DOHH2 (cell line): ENCODE data around the gene FBLN2.

Experiments used
- H3F3A ChIP-seq: fragments of 200-600 bp; sonication (generic), shearing (Covaris generic); 2 replicates; pipeline ENCODE4 v1.6.0; 2016; ENCODE audit warnings: antibody characterized with exemption, mild to moderate bottlenecking; ENCODE audit not compliant: control insufficient read depth, insufficient read depth
- H3K27ac ChIP-seq: fragments of 200-600 bp; sonication (generic); 2 replicates; pipeline ENCODE4 v1.5.1; 2014; ENCODE audit warnings: low read depth, mild to moderate bottlenecking, low read length, moderate library complexity
- H3K27me3 ChIP-seq: fragments of 200-600 bp; sonication (generic); 2 replicates; pipeline ENCODE4 v1.6.1; 2014; ENCODE audit warnings: mild to moderate bottlenecking, low read length, mixed read lengths; ENCODE audit not compliant: control insufficient read depth
- H3K36me3 ChIP-seq: fragments of 200-600 bp; sonication (generic); 2 replicates; pipeline ENCODE4 v1.6.1; 2014; ENCODE audit warnings: mild to moderate bottlenecking, low read length, moderate library complexity, mixed read lengths; ENCODE audit not compliant: control insufficient read depth
- H3K4me1 ChIP-seq: fragments of 200-600 bp; sonication (generic); 2 replicates; pipeline ENCODE4 v1.6.1; 2014; ENCODE audit warnings: mild to moderate bottlenecking, low read length, mixed read lengths; ENCODE audit not compliant: control insufficient read depth
- H3K4me2 ChIP-seq: fragments of 200-600 bp; sonication (generic); 2 replicates; pipeline ENCODE4 v1.6.0; 2014; ENCODE audit warnings: mild to moderate bottlenecking, low read length, moderate library complexity
- H3K4me3 ChIP-seq: fragments of 200-600 bp; sonication (generic); 2 replicates; pipeline ENCODE4 v1.5.1; 2014; ENCODE audit warnings: mild to moderate bottlenecking, low read length, mixed read lengths
- H3K79me2 ChIP-seq: fragments of 200-600 bp; sonication (generic); 2 replicates; pipeline ENCODE4 v1.6.1; 2014; ENCODE audit warnings: mild to moderate bottlenecking, low read length, mixed read lengths; ENCODE audit not compliant: control insufficient read depth
- H3K9me2 ChIP-seq: fragments of 200-600 bp; sonication (generic); replicated peaks from 2 replicates; pipeline ENCODE4 v1.6.1; 2014; ENCODE audit warnings: mild to moderate bottlenecking, low read length, mixed read lengths; ENCODE audit not compliant: control insufficient read depth
- H3K9me3 ChIP-seq: fragments of 200-600 bp; sonication (generic); 2 replicates; pipeline ENCODE4 v1.6.1; 2014; ENCODE audit warnings: antibody characterized with exemption, low read length, mixed read lengths; ENCODE audit not compliant: control insufficient read depth, insufficient read depth
- H4K20me1 ChIP-seq: fragments of 200-600 bp; sonication (generic); 2 replicates; pipeline ENCODE4 v1.6.0; 2014; ENCODE audit warnings: low read depth, mild to moderate bottlenecking, antibody characterized with exemption, low read length, moderate library complexity; ENCODE audit not compliant: control insufficient read depth, insufficient read depth
- EZH2phosphoT487 ChIP-seq: fragments of 200-600 bp; sonication (generic); IDR thresholded peaks from 2 replicates; pipeline ENCODE4 v1.6.1; 2017; ENCODE audit warnings: borderline replicate concordance, mild to moderate bottlenecking, antibody characterized with exemption, low read length, moderate library complexity, mixed read lengths
- TF ChIP-seq, protein P1 (sequence below): fragments of 200-600 bp; sonication (generic); IDR thresholded peaks from one replicate; pipeline ENCODE4 v1.5.1; 2014; ENCODE audit warnings: antibody characterized with exemption, mild to moderate bottlenecking, low read depth, low read length; ENCODE audit not compliant: poor library complexity, severe bottlenecking

The FBLN2 gene

DNA sequence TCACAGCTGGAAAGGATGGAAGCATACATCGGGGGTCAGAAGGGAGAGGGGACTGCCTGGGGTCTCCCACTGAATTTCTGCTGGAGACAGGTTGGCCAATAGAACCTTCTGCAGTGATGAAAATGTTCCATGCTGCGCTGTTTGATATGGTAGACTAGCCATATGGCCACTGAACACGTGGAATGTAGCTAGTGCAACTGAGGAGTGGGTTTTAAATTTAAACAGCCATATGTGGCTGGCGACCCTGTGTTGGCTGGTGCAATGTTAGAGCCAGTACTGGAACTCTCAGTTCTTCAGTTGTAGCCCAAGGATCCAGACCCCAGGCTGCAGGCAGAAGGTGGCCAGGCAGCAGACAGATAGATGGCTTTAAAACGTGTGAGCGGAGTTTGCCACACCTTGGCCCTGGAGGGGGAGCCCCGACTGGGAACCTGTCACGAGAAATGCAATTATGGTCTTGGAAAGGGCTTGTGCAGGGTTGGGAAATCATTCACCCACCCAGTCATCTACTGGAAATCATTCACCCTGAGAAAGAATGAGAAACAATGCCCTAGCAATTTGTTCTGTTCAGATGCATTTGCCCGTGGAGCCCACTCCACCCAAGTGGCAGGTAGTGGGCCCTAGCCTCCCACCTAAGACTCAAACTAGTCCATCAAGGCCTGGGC is 127.6 kb downstream of the FBLN2 start:
- no peaks in the 10 kb centered on the region for H3K9me2 ChIP-seq
- H3K27ac ChIP-seq: no peak overlapping the region
- H3K27me3 ChIP-seq: no peaks in the 10 kb centered on the region
- H3K36me3 ChIP-seq: no peaks in the 10 kb centered on the region
- H3F3A ChIP-seq: no peaks in the 10 kb centered on the region
- no peaks in the 10 kb centered on the region for H4K20me1 ChIP-seq
- H3K4me1 ChIP-seq: no peaks in the 10 kb centered on the region
- H3K9me3 ChIP-seq: no peaks in the 10 kb centered on the region
- TF ChIP-seq EZH2phosphoT487: no peak
- TF ChIP-seq, protein P1, sequence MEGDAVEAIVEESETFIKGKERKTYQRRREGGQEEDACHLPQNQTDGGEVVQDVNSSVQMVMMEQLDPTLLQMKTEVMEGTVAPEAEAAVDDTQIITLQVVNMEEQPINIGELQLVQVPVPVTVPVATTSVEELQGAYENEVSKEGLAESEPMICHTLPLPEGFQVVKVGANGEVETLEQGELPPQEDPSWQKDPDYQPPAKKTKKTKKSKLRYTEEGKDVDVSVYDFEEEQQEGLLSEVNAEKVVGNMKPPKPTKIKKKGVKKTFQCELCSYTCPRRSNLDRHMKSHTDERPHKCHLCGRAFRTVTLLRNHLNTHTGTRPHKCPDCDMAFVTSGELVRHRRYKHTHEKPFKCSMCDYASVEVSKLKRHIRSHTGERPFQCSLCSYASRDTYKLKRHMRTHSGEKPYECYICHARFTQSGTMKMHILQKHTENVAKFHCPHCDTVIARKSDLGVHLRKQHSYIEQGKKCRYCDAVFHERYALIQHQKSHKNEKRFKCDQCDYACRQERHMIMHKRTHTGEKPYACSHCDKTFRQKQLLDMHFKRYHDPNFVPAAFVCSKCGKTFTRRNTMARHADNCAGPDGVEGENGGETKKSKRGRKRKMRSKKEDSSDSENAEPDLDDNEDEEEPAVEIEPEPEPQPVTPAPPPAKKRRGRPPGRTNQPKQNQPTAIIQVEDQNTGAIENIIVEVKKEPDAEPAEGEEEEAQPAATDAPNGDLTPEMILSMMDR: no peak
- H3K4me2 ChIP-seq: no peak overlapping the region
- H3K4me3 ChIP-seq: no peak overlapping the region
- no peaks in the 10 kb centered on the region for H3K79me2 ChIP-seq

DNA sequence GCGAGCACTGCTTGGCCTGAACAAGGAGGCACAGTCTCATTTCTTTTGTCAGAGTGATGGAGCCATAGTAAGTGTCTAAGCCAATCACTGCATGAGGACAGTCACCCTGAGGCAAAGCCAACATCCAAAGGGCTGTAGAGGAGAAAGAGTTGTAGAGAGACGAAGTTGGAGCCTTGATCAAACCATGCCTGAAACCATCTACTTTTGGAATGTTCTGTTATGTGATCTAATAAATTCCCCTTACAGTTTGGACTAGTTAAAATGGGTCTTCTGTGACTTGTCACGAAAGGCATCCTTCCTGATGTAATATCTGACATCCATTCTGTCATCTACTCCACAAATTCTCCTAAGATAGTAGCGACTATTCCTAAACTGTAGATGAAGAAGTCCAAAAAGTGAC is 128.3 kb downstream of the FBLN2 start:
- no peaks in the 10 kb centered on the region for H3K4me1 ChIP-seq
- no peak overlapping the region for H3K27ac ChIP-seq
- no peaks in the 10 kb centered on the region for H3K9me2 ChIP-seq
- H3K27me3 ChIP-seq: no peaks in the 10 kb centered on the region
- H4K20me1 ChIP-seq: no peaks in the 10 kb centered on the region
- no peaks in the 10 kb centered on the region for H3F3A ChIP-seq
- H3K79me2 ChIP-seq: no peaks in the 10 kb centered on the region
- H3K4me3 ChIP-seq: no peak overlapping the region
- no peak overlapping the region for H3K4me2 ChIP-seq
- no peaks in the 10 kb centered on the region for H3K36me3 ChIP-seq
- TF ChIP-seq EZH2phosphoT487: no peak
- TF ChIP-seq, protein P1: no peak
- H3K9me3 ChIP-seq: no peaks in the 10 kb centered on the region

DNA sequence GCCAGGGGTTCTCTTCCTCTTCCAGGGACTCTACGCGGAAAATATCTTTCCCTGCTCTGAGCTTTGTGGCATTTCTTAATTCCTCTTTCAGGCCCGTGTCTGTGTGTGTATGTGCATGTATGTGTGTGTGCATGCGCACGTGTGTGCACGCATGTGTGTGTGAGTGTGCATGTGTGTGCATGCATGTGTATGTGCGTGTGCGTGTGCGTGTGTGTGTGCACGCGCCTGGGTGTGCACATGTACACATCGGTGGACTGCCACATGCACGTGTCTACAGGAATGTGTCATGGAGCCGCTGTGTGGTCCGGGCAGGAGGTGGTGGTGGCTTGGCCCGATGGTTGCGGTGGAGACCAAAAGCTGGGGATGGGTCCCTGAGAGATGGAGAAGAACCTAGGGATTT is 133.0 kb downstream of the FBLN2 start:
- no peaks in the 10 kb centered on the region for H3K4me1 ChIP-seq
- H3K9me2 ChIP-seq: no peaks in the 10 kb centered on the region
- H4K20me1 ChIP-seq: no peaks in the 10 kb centered on the region
- no peaks in the 10 kb centered on the region for H3K9me3 ChIP-seq
- H3F3A ChIP-seq: no peaks in the 10 kb centered on the region
- no peaks in the 10 kb centered on the region for H3K36me3 ChIP-seq
- H3K4me3 ChIP-seq: no peak overlapping the region
- TF ChIP-seq, protein P1: no peak
- no peaks in the 10 kb centered on the region for H3K79me2 ChIP-seq
- no peaks in the 10 kb centered on the region for H3K27me3 ChIP-seq
- H3K27ac ChIP-seq: no peak overlapping the region
- no peak overlapping the region for H3K4me2 ChIP-seq
